PFSK-1 (cell line): ENCODE results near the gene SPTBN1.

Experiments used
- FOXP2 ChIP-seq: optimal IDR thresholded peaks from 2 replicates; pipeline ENCODE3; 2011; ENCODE audit warnings: borderline replicate concordance, control low read depth, inconsistent platforms; ENCODE audit not compliant: insufficient read depth; ENCODE audit errors: extremely low read length, extremely low read depth
- POLR2AphosphoS5 ChIP-seq: IDR thresholded peaks from 2 replicates; pipeline ENCODE4 v1.6.1; 2012; ENCODE audit warnings: low read depth, mild to moderate bottlenecking, control low read depth, low read length, moderate library complexity
- REST ChIP-seq, 2 experiments: IDR thresholded peaks; 2 replicates each; pipeline versions ENCODE4 v1.6.1 to v1.8.0; 2011 to 2012; ENCODE audit warnings: low read depth in 2 of 2, low read length in 2 of 2, control low read depth in 1 of 2, inconsistent platforms in 1 of 2, mild to moderate bottlenecking in 1 of 2, moderate library complexity in 1 of 2; ENCODE audit not compliant: insufficient read depth in 1 of 2
- SIN3A ChIP-seq: IDR thresholded peaks from 2 replicates; pipeline ENCODE4 v1.6.1; 2012; ENCODE audit warnings: mild to moderate bottlenecking, low read length, moderate library complexity, borderline replicate concordance; ENCODE audit not compliant: insufficient read depth
- TAF1 ChIP-seq: IDR thresholded peaks from 2 replicates; pipeline ENCODE4 v1.6.1; 2012; ENCODE audit warnings: low read length, control low read depth, borderline replicate concordance; ENCODE audit not compliant: insufficient read depth

SPTBN1 gene

DNA sequence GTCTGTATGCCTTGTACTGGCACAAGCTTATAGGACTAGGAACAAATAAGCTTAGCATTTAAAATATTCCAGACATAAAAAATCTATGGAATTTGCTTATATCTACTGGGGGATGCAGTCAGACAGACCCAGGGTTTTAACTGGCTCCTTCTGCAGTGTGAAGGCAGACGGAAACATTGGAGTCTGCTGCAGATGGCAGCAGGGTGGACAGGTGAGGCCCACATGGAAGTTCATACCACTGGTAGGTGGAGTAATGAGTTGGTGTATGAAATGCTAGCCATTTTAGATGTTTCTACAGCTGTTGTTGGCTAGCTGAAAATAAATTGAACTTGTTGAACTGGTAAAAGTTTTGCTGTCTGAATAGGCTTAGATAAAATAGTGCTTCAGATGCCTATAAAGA, 17.7 kb downstream of the SPTBN1 start:
- no peak for TF ChIP-seq FOXP2
- TF ChIP-seq SIN3A, result no peak
- no peak for TF ChIP-seq POLR2AphosphoS5
- TF ChIP-seq TAF1, result no peak
- no peak for TF ChIP-seq REST (IDR thresholded peaks at IDR 0.05; ENCODE audit: insufficient read depth in 1 of 2, low read depth in 2 of 2, low read length in 2 of 2)

- no peak for TF ChIP-seq REST (IDR thresholded peaks at IDR 0.05; ENCODE audit: insufficient read depth in 1 of 2, low read depth in 2 of 2, low read length in 2 of 2)
- no peak for TF ChIP-seq SIN3A
- no peak for TF ChIP-seq FOXP2
- no peak for TF ChIP-seq POLR2AphosphoS5
- no peak for TF ChIP-seq TAF1
Measured at GRCh38 chr2:54475285-54475684, 19.2 kb downstream of the SPTBN1 start.

- no peak for TF ChIP-seq POLR2AphosphoS5
- no peak for TF ChIP-seq FOXP2
- no peak for TF ChIP-seq TAF1
- no peak for TF ChIP-seq REST (IDR thresholded peaks at IDR 0.05; ENCODE audit: insufficient read depth in 1 of 2, low read depth in 2 of 2, low read length in 2 of 2)
- TF ChIP-seq SIN3A, result no peak
Measured at GRCh38 chr2:54475919-54476318, 19.8 kb downstream of the SPTBN1 start.

DNA sequence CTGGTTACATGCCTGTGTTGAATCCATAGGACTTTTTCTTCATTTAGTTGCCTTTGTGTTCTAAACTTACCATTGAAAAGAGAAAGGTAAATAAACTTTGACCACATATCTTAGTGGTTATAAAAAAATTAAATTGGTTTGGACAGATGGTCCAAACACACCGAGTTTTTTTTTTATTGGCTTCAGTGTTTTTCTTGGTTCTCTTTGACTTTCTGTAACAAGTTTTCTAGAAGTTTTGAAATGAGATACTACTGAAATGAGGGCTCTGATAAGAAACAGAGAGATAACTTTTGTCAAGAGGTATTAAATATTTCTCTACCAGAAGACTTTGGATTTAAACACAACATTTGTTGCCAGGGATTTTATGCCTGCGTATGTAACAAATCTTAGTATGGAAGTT, 20.7 kb downstream of the SPTBN1 start:
- TF ChIP-seq POLR2AphosphoS5 (no peak), SIN3A (no peak), REST (IDR thresholded peaks at IDR 0.05; ENCODE audit: insufficient read depth in 1 of 2, low read depth in 2 of 2, low read length in 2 of 2) (no peak), TAF1 (no peak), FOXP2 (no peak)

GRCh38 chr2:54477896-54478295, 21.8 kb downstream of the SPTBN1 start:
- TF ChIP-seq TAF1, result no peak
- no peak for TF ChIP-seq FOXP2
- no peak for TF ChIP-seq REST (IDR thresholded peaks at IDR 0.05; ENCODE audit: insufficient read depth in 1 of 2, low read depth in 2 of 2, low read length in 2 of 2)
- TF ChIP-seq POLR2AphosphoS5, result no peak
- no peak for TF ChIP-seq SIN3A
